Measurements from ENCODE around the gene FLNC.

Gene FLNC

DNA sequence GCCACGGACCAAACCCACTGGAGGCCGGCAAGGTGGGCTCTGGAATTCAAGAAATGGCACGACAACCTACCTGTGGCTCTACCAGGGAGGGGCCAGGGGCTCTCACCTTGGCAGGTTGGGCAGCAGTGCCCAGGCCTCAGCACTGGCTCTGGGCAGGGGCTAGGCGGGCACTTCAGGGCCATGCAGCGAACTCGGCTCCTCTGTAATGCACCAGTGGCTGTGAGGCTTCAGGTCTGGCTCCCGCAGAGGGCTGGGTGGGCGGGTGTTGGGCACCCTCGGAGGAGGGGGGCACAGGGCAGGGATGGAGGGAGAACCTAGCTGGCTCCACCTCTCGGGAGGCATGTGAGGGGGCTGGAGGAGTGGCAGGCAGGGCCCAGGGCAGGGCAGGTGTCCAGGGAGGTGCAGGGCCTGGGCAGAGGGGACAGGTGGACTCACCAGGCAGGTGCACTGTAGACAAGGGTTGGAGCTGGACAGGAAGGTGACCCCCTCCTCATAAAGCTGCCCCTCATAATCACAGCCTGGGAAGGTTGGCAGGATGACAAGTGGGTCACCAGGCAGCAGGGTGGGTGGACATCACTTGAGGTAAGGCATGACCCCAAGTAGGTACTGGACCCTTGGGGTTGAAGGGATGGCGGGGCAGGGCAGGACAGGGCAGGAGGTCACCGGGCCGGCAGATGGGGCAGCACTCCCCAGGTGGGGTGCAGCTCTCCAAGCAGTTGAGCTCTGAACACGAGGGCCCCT is 73.6 kb downstream of the FLNC start:
- no peak for TF ChIP-seq CTCF (IDR thresholded peaks at IDR 0.05; ENCODE audit: control insufficient read depth, extremely low read depth, insufficient read depth)
- H3K4me3 ChIP-seq (ENCODE audit: low read depth, low read length): no peak overlapping the region
- no peak for DNase-seq (ENCODE audit: low read depth)

DNA sequence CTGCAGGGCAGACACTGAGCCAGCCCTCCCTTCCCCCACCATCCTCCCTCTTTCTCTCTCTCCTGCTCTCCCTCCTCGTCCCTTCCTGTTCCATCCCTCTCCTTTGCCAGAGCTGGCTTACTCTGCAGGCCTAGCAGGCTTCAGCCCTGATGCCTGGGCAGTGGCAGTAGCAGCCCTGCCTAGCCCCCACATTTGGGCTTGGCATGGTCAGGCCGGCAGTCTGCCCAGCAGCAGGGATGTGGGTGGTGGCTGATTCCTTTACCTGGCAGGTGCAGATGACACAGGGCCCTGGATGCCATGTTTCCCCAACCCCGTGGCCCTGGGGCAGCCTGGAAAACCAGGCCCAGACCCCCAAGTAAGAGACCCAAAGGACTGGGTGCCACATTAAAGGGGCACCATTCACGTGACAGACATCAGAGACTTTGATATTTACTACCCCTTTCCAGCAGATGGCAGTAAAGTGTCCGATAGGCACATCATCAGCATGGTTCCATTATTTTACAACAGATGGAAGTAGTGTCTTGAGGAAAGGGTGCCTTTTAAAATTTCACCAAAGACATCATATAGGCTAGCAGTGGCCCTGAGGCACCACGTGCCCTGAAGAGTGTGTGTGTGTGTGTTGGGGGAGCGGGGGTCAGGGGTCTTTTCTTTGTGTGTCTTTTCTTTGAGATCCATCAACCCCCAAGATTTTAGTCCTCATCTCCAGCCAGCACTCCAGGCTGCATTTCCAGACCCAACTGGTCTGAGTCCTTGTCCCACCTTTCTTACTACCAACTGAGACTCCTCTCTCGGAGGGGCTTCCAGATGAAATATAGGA is 74.4 kb downstream of the FLNC start:
- peak; percentile 74 for TF ChIP-seq CTCF (IDR thresholded peaks at IDR 0.05; ENCODE audit: control insufficient read depth, extremely low read depth, insufficient read depth)
- peak; percentile 21 for DNase-seq (ENCODE audit: low read depth)
- H3K4me3 ChIP-seq (ENCODE audit: low read depth, low read length): no peak overlapping the region

DNA sequence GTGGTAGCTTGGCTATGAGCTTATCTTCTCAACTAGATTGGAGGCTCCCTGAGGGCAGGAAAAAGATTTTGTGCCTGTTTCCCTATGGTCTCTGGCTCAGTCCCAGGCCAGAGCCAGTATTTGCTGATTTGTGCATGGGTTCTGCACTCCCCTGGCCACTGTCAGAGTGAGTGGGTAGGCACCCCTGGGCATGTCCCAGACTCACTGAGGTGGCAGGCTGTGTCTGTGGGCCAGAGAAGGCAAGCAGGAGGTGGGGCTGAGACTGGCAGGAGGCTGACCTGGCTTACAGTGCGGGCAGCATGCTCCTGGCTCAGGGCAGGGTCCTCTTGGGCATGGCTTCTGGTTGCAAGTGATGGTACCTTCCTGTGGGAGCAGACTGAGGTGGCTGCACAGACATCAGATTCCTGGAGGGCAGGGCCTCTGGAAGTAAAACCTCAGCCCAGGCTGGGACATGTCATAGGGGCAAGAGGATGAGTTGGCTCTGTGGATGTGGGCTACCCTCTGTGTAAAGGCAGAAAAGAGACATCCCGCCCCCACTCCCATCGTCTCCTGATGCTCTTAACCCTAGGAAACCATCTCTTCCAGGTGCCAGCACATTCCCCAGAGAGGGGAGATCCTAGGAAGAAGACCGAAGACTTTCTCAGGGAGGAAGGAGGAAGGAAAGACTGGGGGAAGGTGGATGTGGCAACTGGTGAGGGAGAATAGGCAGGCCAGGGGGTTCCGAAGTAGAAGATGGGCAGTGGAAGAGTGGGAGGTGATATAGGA is 76.0 kb downstream of the FLNC start:
- no peak for TF ChIP-seq CTCF (IDR thresholded peaks at IDR 0.05; ENCODE audit: control insufficient read depth, extremely low read depth, insufficient read depth)
- no peak for DNase-seq (ENCODE audit: low read depth)
- H3K4me3 ChIP-seq (ENCODE audit: low read depth, low read length): no peak overlapping the region

GRCh38 chr7:128906766-128907559 is 76.8 kb downstream of the FLNC start:
- no peak for DNase-seq (ENCODE audit: low read depth)
- TF ChIP-seq CTCF (IDR thresholded peaks at IDR 0.05; ENCODE audit: control insufficient read depth, extremely low read depth, insufficient read depth): no peak
- H3K4me3 ChIP-seq (ENCODE audit: low read depth, low read length): no peak overlapping the region

All from LNCaP clone FGC (cell line).